ENCODE data around the gene DPP6.
"Not testable (repeated sequence)": the region's sequence is repeated elsewhere in the genome, so short reads cannot be mapped to it uniquely, and the experiment has no call there.

The DPP6 gene

GRCh38 chr7:154633641-154634040 is 581.4 kb downstream of the DPP6 start:
- DNase-seq: no peak

GRCh38 chr7:154638286-154638685 is 586.1 kb downstream of the DPP6 start:
- DNase-seq: no peak

- DNase-seq: no peak
Observed at GRCh38 chr7:154640266-154640865, 588.2 kb downstream of the DPP6 start.

GRCh38 chr7:154640917-154641316 is 588.7 kb downstream of the DPP6 start:
- no peak for DNase-seq

DNA sequence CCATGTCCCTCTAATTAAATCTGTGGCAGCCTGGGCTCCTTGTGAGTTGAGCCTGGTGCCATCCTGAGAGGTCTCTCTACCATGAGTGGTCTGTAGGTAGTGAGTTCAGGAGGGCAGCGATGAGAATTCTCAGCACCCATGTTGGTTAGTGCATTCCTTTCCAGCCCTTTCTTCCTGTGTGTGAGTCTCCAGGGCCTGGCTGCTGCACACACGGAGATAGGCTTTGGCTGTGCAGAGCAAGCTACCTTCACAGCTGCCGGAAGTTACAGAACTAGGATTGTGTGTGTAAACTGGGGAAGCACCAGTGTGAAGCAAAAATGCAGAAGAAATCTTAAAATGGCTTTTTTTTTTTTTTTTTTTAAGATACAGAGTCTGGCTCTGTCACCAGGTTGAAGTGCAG is 592.2 kb downstream of the DPP6 start:
- no peak for DNase-seq

DNA sequence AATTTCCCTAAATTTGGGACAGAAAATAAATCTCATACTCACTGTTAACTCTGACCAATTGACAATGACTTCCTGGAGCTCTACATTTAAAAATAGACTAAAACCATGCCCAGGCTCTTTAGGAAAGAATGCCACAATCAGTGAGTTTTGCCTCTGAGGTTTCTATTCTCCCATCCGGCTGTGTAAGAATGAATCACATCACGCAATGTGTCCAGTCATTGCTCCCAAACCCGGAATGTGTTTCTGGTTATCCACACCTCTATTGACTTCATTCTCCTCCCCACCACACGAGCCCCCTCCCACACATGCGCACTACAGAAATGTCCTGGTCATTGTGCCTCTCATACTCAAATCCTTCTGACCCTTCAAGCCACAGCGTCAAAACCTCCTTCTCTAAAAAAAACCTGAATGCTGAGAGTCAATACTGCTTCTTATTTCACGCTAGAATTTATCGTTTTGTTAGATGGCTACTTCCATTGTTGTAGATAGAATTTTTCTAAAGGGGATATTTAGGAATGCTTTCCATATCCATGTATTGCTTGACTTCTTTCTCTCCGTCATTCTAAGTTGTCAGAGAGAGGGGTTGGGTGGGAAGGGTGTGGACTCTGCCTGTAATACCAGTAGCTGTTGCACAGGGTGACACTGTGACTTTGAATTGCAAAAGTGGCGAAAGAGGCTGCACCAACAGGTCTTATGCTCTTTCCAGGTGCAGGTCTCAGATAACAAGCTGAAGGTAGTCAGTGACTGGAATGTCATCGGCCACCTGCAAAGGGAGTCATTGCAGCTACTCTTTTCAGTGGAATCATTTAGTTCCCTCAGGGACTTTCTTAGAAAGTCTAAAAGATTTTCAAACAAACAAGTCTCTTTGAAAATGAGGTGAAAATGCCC is 594.2 kb downstream of the DPP6 start:
- DNase-seq: no peak

DNA sequence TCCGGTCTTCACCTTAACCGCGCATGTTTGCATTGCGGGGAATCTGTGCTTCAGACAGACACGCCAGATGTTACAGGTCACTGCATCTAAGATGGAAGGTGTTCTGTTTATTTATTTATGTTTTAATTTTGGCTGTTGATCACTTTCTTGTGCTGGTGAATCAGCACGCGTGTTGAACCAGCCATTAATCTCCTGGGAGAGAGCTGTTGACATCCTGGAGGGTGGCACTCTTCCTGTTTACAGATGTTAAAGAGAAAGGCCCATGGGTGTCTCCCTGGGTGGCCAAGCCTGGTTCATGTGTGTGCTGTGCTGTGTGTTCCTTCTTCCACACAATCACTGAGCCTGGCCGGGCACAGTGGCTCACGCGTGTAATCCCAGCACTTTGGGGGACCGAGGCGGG is 595.4 kb downstream of the DPP6 start:
- no peak for DNase-seq

- DNase-seq: no peak
Observed at GRCh38 chr7:154649015-154649414, 596.8 kb downstream of the DPP6 start.

GRCh38 chr7:154649434-154649833 is 597.2 kb downstream of the DPP6 start:
- no peak for DNase-seq

DNA sequence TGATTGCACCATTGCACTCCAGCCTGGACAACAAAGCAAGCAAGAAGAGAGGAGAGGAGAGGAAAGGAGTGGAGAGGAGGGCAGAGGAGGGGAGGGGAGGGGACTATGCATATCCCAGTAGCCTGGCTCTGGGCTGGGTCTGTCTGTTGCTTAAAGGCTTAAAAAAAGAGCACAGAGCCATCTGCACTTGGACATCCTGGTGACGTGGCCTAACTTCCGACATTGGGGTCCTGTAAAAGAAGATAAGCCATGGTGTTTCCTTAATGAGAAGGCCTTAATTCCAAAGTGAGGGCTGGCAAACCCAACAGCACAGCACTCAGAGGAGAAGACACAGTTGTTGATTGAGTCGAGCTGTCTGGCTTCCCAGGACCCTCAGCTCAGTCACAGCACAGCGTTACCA is 598.1 kb downstream of the DPP6 start:
- DNase-seq: no peak

DNA sequence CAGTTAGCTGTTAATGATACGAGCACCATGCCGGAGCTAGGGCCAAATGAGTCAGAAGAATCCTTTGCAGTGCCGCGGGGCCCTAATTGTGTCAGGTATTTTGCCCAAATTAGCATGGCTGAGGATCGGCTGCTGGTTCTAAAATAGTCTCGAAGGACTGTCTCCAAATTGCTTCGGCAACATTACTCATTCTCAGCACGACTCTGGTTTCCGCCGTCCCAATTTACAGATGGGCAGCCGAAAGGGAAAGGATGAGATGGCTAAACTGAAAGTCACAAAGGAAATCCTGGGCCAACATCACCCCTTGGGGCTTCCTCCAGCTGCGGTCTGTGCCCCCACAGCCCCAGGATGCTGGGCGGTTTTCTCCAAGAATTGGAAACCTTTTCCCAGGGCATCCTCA is 599.3 kb downstream of the DPP6 start:
- DNase-seq: no peak

DNA sequence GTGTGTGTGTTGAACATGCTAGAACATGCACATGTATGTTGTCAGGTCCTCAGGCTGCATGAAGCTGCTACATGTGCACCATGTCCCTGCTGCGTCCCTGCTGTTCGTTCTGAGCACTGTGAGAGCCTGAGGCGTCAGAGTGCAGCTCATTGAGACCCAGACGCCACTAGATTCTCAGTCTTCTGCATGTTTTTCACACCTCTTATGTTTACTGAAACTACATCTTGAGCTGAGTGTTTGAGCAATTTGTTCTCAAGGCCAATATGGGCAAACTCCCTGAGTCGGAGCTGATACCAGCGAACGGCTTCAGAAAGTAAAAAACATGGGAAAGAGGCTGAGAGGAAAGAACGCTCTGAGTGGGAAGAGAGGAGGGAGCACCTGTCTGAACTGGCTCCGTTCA is 600.4 kb downstream of the DPP6 start:
- DNase-seq: no peak

DNA sequence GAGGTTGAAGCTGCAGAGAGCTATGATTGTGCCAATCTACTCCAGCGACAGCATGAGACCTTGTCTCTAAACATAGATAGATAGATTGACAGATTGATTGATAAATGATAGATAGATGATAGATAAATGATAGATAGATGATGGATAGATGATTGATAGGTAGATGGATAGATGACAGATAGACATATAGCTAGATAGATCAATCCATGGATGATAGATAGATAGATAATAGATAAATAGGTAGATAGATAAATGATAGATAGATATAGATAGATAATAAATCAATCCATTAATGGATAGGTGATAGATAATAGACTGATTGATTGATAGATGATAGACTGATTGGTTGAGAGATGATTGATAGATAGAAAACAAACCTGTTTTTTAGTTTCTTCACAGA is 601.1 kb downstream of the DPP6 start:
- no peak for DNase-seq

DNA sequence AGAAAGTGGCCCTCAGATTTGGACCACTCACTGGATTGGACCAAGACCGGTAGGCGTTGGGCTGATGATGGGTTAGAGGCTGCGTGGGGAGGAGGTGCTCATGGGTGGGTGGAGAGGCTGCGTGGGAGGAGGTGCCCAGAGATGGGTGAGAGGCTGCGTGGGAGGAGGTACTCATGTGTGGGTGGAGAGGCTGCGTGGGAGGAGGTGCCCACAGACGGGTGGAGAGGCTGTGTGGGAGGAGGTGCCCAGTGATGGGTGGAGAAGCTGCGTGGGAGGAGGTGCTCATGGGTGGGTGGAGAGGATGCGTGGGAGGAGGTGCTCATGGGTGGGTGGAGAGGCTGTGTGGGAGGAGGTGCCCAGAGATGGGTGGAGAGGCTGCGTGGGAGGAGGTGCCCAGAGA is 604.4 kb downstream of the DPP6 start:
- DNase-seq: no peak

DNA sequence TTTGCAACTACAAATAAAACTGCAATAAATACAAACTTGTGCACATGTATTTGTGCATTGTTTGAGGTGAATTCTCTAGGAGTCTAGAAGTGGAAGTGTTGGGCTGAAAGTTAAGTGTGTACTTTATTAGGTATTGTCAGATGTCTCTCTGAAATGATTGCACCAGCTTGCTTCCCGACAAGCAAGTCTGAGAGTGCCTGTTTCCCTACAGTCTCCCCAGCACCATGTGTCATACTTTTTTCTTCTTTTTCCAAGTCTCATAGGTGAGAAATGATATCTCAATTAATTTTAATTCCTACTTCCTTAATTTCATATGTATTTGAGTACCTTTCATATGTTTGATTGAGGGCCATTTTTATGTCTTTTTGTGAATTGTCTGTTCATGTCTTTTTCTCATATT is 614.6 kb downstream of the DPP6 start:
- no peak for DNase-seq

DNA sequence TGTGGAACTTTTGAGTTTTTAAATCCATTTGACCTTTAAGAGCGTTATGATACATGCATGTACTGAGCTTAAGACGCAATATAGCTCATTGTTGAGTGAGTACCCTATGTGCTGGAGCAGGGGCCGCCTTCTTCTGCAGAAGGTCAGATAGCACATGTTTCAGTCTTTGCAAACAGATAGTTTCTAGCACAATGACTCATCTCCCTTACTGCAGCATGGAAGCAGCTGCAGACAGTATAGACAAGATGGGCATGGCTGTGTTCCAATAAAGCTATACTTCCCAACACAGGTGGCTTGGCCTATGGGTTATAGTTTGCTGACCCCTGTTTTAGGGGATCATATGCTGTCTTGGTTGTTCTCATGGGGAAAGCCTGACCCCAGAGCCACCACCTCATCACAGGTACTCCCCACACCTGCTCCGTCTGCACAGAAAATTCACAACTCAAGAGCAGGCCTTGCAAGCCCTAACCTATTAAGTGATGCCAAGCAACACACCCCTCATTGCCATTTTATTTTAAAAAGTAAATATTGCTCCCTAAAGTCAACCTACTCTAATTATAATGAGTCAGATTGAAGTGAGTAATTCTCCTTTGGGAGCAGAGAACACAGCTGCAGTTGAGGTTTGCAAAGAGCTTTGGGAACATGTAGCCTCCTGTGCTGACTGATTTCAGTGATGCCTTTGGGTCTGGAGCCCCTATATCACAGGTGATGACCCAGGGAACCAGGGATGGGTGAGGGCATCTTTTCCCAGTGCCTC is 620.6 kb downstream of the DPP6 start:
- DNase-seq: no peak

- no peak for DNase-seq
Observed at GRCh38 chr7:154674191-154674590, 622.0 kb downstream of the DPP6 start.

- no peak for DNase-seq
Observed at GRCh38 chr7:154675560-154675959, 623.4 kb downstream of the DPP6 start.

GRCh38 chr7:154676033-154676421 is 623.8 kb downstream of the DPP6 start:
- not testable (repeated sequence) for DNase-seq

DNA sequence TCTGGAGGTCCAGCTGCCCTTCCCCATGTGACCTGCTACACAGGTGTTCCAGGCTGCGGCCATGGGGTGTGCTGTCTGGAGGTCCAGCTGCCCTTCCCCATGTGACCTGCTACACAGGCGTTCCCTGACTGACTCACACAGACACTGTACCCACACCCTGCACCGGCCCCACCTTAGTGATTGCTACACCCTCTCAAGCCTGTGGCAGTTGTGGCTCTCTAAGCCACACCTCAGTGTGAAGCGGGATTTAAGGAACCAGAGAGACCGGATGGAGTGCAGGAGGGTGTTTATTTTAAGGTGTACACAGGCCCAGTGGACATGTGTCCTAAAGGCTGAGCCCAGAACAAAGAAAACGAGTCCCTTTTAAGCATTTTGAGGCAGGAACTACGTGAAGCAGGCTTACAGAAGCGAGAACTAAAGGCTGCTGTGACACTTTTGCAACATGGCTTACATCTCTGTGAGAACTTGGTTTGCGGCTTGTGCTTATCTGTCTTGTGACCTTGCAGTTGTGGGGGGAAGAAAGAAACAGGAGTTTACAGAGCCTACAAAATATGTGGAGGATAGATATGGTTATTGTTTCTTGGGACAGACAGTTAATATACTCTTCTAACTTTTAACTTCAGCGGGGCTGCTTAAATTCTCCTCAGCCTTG is 624.4 kb downstream of the DPP6 start:
- DNase-seq: no peak

- no peak for DNase-seq
Observed at GRCh38 chr7:154677454-154677853, 625.3 kb downstream of the DPP6 start.

DNA sequence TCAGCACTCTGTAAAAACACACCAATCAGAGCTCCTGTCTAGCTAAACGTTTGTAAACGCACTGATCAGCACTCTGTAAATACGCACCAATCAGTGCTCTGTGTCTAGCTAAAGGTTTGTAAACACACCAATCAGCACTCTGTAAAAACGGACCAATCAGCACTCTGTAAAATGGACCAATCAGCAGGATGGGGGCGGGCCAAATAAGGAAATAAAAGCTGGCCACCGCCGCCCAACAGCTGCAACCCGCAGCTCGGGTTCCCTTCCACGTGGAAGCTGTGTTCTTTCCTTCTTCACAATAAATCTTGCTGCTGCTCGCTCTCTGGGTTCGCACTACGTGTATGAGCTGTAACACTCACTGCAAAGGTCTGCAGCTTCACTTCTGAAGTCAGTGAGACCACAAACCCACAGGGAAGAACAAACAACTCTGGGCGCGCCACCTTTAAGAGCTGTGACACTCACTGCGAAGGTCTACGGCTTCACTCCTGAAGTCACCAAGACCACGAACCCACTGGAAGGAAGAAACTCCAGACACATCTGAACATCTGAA is 625.9 kb downstream of the DPP6 start:
- not testable (repeated sequence) for DNase-seq

All from activated CD4-positive, alpha-beta T cell treated with anti-CD3 and anti-CD28 coated beads, Interleukin-2, amount 50 U/mL, for 48 hours (primary cell).